Hepatic stellate cell (primary cell): ENCODE data around the gene CD209.

ENCODE experiments used
- DNase-seq: peaks from one replicate; pipeline ENCODE4 v3.0.0; 2011; ENCODE audit warnings: low spot score

Gene CD209

GRCh38 chr19:7705387-7706187 is 41.7 kb downstream of the CD209 start:
- DNase-seq = no peak

GRCh38 chr19:7704280-7705060 is 42.9 kb downstream of the CD209 start:
- DNase-seq = no peak

- DNase-seq = no peak
Measured at GRCh38 chr19:7703332-7703731, 44.0 kb downstream of the CD209 start.

- DNase-seq = no peak
Measured at GRCh38 chr19:7701654-7702457, 45.5 kb downstream of the CD209 start, which contains the start of gene FCER2. Gene FCER2 (minus strand): TSS chr19:7702131. CDS start chr19:7699760, 2,371 bp downstream.

- no peak for DNase-seq
Measured at GRCh38 chr19:7701049-7701653, 46.2 kb downstream of the CD209 start.

GRCh38 chr19:7699417-7700401 is 47.6 kb downstream of the CD209 start:
- no peak for DNase-seq

GRCh38 chr19:7699003-7699402 is 48.3 kb downstream of the CD209 start:
- DNase-seq = no peak

- no peak for DNase-seq
Measured at GRCh38 chr19:7698583-7698982, 48.8 kb downstream of the CD209 start.

- DNase-seq = no peak
Measured at GRCh38 chr19:7697721-7698287, 49.5 kb downstream of the CD209 start.

- no peak for DNase-seq
Measured at GRCh38 chr19:7694499-7694898, 52.8 kb downstream of the CD209 start.

GRCh38 chr19:7692417-7693088 is 54.8 kb downstream of the CD209 start:
- no peak for DNase-seq

GRCh38 chr19:7691497-7691896 is 55.8 kb downstream of the CD209 start:
- no peak for DNase-seq

- no peak for DNase-seq
Measured at GRCh38 chr19:7690779-7691258, 56.5 kb downstream of the CD209 start.
